Activated T-cell treated with anti-CD3 and anti-CD28 coated beads, Interleukin-2, amount 50 U/mL, for 4 hours (primary cell): ENCODE measurements around the gene RMND5A. TPM values are rescaled to one million over a fixed set of nuclear protein-coding genes. Genes with fewer than 3 reads are reported as not detected.
"Not testable (repeated sequence)": the region's sequence is repeated elsewhere in the genome, so short reads cannot be mapped to it uniquely, and the experiment has no call there.

Experiments
- ATAC-seq, 2 donors: fragments of 200-7000 bp; cut with Tn5 transposase; one replicate each; pipeline ENCODE4 v1.10.0; 2021
- DNase-seq: peaks from one replicate; pipeline ENCODE4 v3.0.0-alpha.2; 2020
- H3K27me3 Mint-ChIP-seq: one replicate; pipeline ENCODE4 v1.8.0; 2021; ENCODE audit warnings: low read depth, mixed read lengths
- H3K36me3 Mint-ChIP-seq: one replicate; pipeline ENCODE4 v1.8.0; 2022; ENCODE audit warnings: mixed read lengths; ENCODE audit not compliant: insufficient read depth
- H3K4me1 Mint-ChIP-seq: one replicate; pipeline ENCODE4 v1.8.0; 2021; ENCODE audit warnings: low read depth, mixed read lengths
- H3K4me3 Mint-ChIP-seq: one replicate; pipeline ENCODE4 v1.8.0; 2021; ENCODE audit warnings: mild to moderate bottlenecking, moderate library complexity, mixed read lengths
- H3K9me3 Mint-ChIP-seq: one replicate; pipeline ENCODE4 v1.8.0; 2021; ENCODE audit warnings: mixed read lengths
- total RNA-seq, 3 donors: library from RNA; stranded (reverse); gene quantifications; one replicate each; pipeline ENCODE4 v1.2.1, GENCODE V29; 2021

Gene RMND5A
- total RNA-seq, 3 donors from 2014 or later: 35.4 to 40.0 (median 37.2) TPM

- H3K4me3 Mint-ChIP-seq: no peak overlapping the region
- no peaks in the 10 kb centered on the region for H3K27me3 Mint-ChIP-seq
- H3K36me3 Mint-ChIP-seq: peaks cover 2% of the 10 kb centered on the region
- peaks cover 23% of the 10 kb centered on the region for H3K9me3 Mint-ChIP-seq
- peaks cover 10% of the 10 kb centered on the region for H3K4me1 Mint-ChIP-seq
- DNase-seq (no peak), ATAC-seq (no peak)
These were observed 22.5 kb upstream of the RMND5A start for GRCh38 chr2:86697551-86698104.

GRCh38 chr2:86700690-86701089 is 19.4 kb upstream of the RMND5A start:
- Mint-ChIP-seq H3K27me3 (peaks cover 3% of the 10 kb centered on the region), H3K4me1 (peaks cover 10% of the 10 kb centered on the region)
- DNase-seq: no peak

GRCh38 chr2:86703704-86704361 is 16.3 kb upstream of the RMND5A start:
- no peak overlapping the region for H3K4me3 Mint-ChIP-seq
- H3K27me3 Mint-ChIP-seq: peaks cover 8% of the 10 kb centered on the region
- ATAC-seq (no peak), DNase-seq (no peak)
- H3K9me3 Mint-ChIP-seq: peaks cover 4% of the 10 kb centered on the region
- no peaks in the 10 kb centered on the region for H3K4me1 Mint-ChIP-seq
- H3K36me3 Mint-ChIP-seq: no peaks in the 10 kb centered on the region

More at GRCh38 chr2:86700690-86701089, 19.4 kb upstream of the RMND5A start:
- ATAC-seq: no peak
- Mint-ChIP-seq H3K4me3 (no peak overlapping the region), H3K36me3 (no peaks in the 10 kb centered on the region), H3K9me3 (peaks cover 2% of the 10 kb centered on the region)

GRCh38 chr2:86704459-86704971 is 15.6 kb upstream of the RMND5A start:
- Mint-ChIP-seq H3K4me3 (no peak overlapping the region), H3K36me3 (no peaks in the 10 kb centered on the region), H3K27me3 (peaks cover 8% of the 10 kb centered on the region), H3K9me3 (peaks cover 4% of the 10 kb centered on the region), H3K4me1 (no peaks in the 10 kb centered on the region)
- ATAC-seq (no peak), DNase-seq (no peak)

- Mint-ChIP-seq H3K4me1 (no peaks in the 10 kb centered on the region), H3K27me3 (peaks cover 8% of the 10 kb centered on the region), H3K36me3 (no peaks in the 10 kb centered on the region), H3K4me3 (no peak overlapping the region), H3K9me3 (peaks cover 4% of the 10 kb centered on the region)
- ATAC-seq (no peak), DNase-seq (no peak)
These were observed 13.9 kb upstream of the RMND5A start for GRCh38 chr2:86706220-86706619.

- Mint-ChIP-seq H3K36me3 (no peaks in the 10 kb centered on the region), H3K27me3 (peaks cover 8% of the 10 kb centered on the region), H3K9me3 (peaks cover 4% of the 10 kb centered on the region), H3K4me3 (no peak overlapping the region), H3K4me1 (no peaks in the 10 kb centered on the region)
- no peak for DNase-seq
- no peak for ATAC-seq
These were observed 13.2 kb upstream of the RMND5A start for GRCh38 chr2:86706935-86707334.

- H3K27me3 Mint-ChIP-seq, DNase-seq, H3K4me1 Mint-ChIP-seq, H3K9me3 Mint-ChIP-seq, ATAC-seq, H3K4me3 Mint-ChIP-seq, H3K36me3 Mint-ChIP-seq: not testable (repeated sequence)
These were observed 12.0 kb upstream of the RMND5A start for GRCh38 chr2:86708126-86708525.

- not testable (repeated sequence) for H3K4me1 Mint-ChIP-seq, ATAC-seq, H3K9me3 Mint-ChIP-seq, H3K27me3 Mint-ChIP-seq, H3K4me3 Mint-ChIP-seq, H3K36me3 Mint-ChIP-seq, DNase-seq
These were observed 5.4 kb upstream of the RMND5A start for GRCh38 chr2:86714579-86715173.

GRCh38 chr2:86719263-86719636 is 841 bp upstream of the RMND5A start:
- not testable (repeated sequence) for H3K36me3 Mint-ChIP-seq, DNase-seq, H3K4me3 Mint-ChIP-seq, H3K9me3 Mint-ChIP-seq, ATAC-seq, H3K4me1 Mint-ChIP-seq, H3K27me3 Mint-ChIP-seq

GRCh38 chr2:86720540-86721320 is 639 bp downstream of the RMND5A start:
- H3K4me3 Mint-ChIP-seq: peak overlapping the region; percentile 82
- H3K27me3 Mint-ChIP-seq, H3K36me3 Mint-ChIP-seq, H3K9me3 Mint-ChIP-seq, H3K4me1 Mint-ChIP-seq: not testable (repeated sequence)
- DNase-seq: peak; percentile 41
- ATAC-seq: peak; percentile 47 to 51

- not testable (repeated sequence) for ATAC-seq, H3K9me3 Mint-ChIP-seq, H3K4me1 Mint-ChIP-seq
These were observed 5.6 kb downstream of the RMND5A start for GRCh38 chr2:86725706-86726105.

GRCh38 chr2:86732040-86732525 is 12.0 kb downstream of the RMND5A start:
- not testable (repeated sequence) for H3K27me3 Mint-ChIP-seq, ATAC-seq, H3K36me3 Mint-ChIP-seq, H3K4me1 Mint-ChIP-seq, H3K4me3 Mint-ChIP-seq, DNase-seq, H3K9me3 Mint-ChIP-seq

More at GRCh38 chr2:86725706-86726105, 5.6 kb downstream of the RMND5A start:
- not testable (repeated sequence) for H3K4me3 Mint-ChIP-seq, H3K36me3 Mint-ChIP-seq, DNase-seq, H3K27me3 Mint-ChIP-seq

- not testable (repeated sequence) for H3K36me3 Mint-ChIP-seq, ATAC-seq, DNase-seq, H3K27me3 Mint-ChIP-seq, H3K4me1 Mint-ChIP-seq, H3K9me3 Mint-ChIP-seq, H3K4me3 Mint-ChIP-seq
These were observed 12.7 kb downstream of the RMND5A start for GRCh38 chr2:86732837-86733236.

- not testable (repeated sequence) for H3K4me3 Mint-ChIP-seq, H3K27me3 Mint-ChIP-seq, H3K4me1 Mint-ChIP-seq
These were observed 13.4 kb downstream of the RMND5A start for GRCh38 chr2:86733528-86733927.

More at GRCh38 chr2:86733528-86733927, 13.4 kb downstream of the RMND5A start:
- H3K9me3 Mint-ChIP-seq, DNase-seq, ATAC-seq, H3K36me3 Mint-ChIP-seq: not testable (repeated sequence)
